Testis (tissue), 3 donors: ENCODE results near the gene RPUSD3. TPM values are rescaled to one million over a fixed set of nuclear protein-coding genes. Genes with fewer than 3 reads are reported as not detected.

Experiments used
- DNase-seq: peaks from one replicate; pipeline ENCODE4 v3.0.0-alpha.2; 2019
- H3K27ac ChIP-seq, 2 donors: fragments of 200-600 bp; sonication (generic); one replicate each; pipeline ENCODE4 v1.5.1; 2019
- H3K27me3 ChIP-seq: fragments of 200-600 bp; sonication (generic); one replicate; pipeline ENCODE4 v1.5.1; 2019
- H3K36me3 ChIP-seq: fragments of 200-600 bp; sonication (generic); one replicate; pipeline ENCODE4 v1.5.1; 2017; ENCODE audit warnings: low read depth; ENCODE audit errors: missing control alignments
- H3K4me1 ChIP-seq: fragments of 200-600 bp; sonication (generic); one replicate; pipeline ENCODE4 v1.5.1; 2019
- H3K4me3 ChIP-seq, 2 donors: fragments of 200-600 bp; sonication (generic); one replicate each; pipeline ENCODE4 v1.5.1; 2017 to 2019
- H3K9me3 ChIP-seq: fragments of 200-600 bp; sonication (generic); one replicate; pipeline ENCODE4 v1.5.1; 2017
- CTCF ChIP-seq, 3 experiments: fragments of 450-650 bp in 2 of 3; fragments of 200-600 bp in 1 of 3; sonication (generic) in 1 of 3; IDR thresholded peaks; one replicate each; pipeline ENCODE4 v1.5.1; 2016 to 2019; ENCODE audit warnings: antibody characterized with exemption in 3 of 3, mild to moderate bottlenecking in 2 of 3, moderate library complexity in 1 of 3
- POLR2A ChIP-seq: fragments of 450-650 bp; IDR thresholded peaks from one replicate; pipeline ENCODE4 v1.6.1; 2017; ENCODE audit warnings: antibody characterized with exemption, mild to moderate bottlenecking, moderate library complexity
- WGBS, 2 donors: methylation state at CpG; one replicate each; pipeline ENCODE4 v1.1.5; 2018; 5-methylcytosine and 5-hydroxymethylcytosine counted together
- intact Hi-C: fragments of 100-400 bp; cut with DNase I; formaldehyde crosslinking; loops from one replicate; pipeline ENCODE4 v1.15.1; 2023; ENCODE audit warnings: low total_unique reads
- polyA plus RNA-seq: library from polyadenylated mRNA; stranded (reverse); fragments of 350-450 nt; fragmentation: Illumina TruSeq; extraction: RNeasy Lipid Tissue Mini Kit (QIAGEN cat#74804); gene quantifications from one replicate; pipeline ENCODE4 v1.2.3, GENCODE V29; 2014; ENCODE audit warnings: low read depth, low replicate concordance; ENCODE audit not compliant: insufficient read depth
- total RNA-seq, 2 donors: library from RNA; depleted of rRNA; stranded (reverse); fragments of >200 nt; gene quantifications; one replicate each; pipeline ENCODE4 v1.2.3, GENCODE V29; 2016

The RPUSD3 gene
- total and polyA plus RNA-seq, 3 donors from 2014 or later = 53.3 to 124 (median 63.4) TPM

- H3K27ac ChIP-seq = peak overlapping the region; percentile 84 to 91
- TF ChIP-seq CTCF (IDR thresholded peaks at IDR 0.05) = no peak
- no peak for TF ChIP-seq POLR2A
- H3K27me3 ChIP-seq = no peaks in the 10 kb centered on the region
- peaks cover 12% of the 10 kb centered on the region for H3K4me1 ChIP-seq
- WGBS, 2 donors = 30% methylated on average over 10 of the region's 10 CpGs
- H3K4me3 ChIP-seq = peak overlapping the region in 1 of 2 donors; percentile 79
- no peak for DNase-seq
- intact Hi-C loops = no loop called here
- H3K36me3 ChIP-seq = no peaks in the 10 kb centered on the region
- no peaks in the 10 kb centered on the region for H3K9me3 ChIP-seq
Observed at GRCh38 chr3:9810846-9811245, 33.0 kb downstream of the RPUSD3 start.

- Histone ChIP-seq H3K4me1 (peaks cover 12% of the 10 kb centered on the region), H3K36me3 (no peaks in the 10 kb centered on the region), H3K27me3 (no peaks in the 10 kb centered on the region), H3K4me3 (peak overlapping the region; percentile 79 to 81), H3K27ac (peak overlapping the region; percentile 84 to 91), H3K9me3 (no peaks in the 10 kb centered on the region)
- peak; percentile 30 for DNase-seq
- TF ChIP-seq CTCF (IDR thresholded peaks at IDR 0.05) = no peak
- no peak for TF ChIP-seq POLR2A
- intact Hi-C loops = no loop called here
- WGBS, 2 donors = 0 to 1% methylated on average over 13 to 18 of the region's 18 CpGs
Observed at GRCh38 chr3:9810433-9810770, 33.4 kb downstream of the RPUSD3 start.

GRCh38 chr3:9809615-9810432 is 34.0 kb downstream of the RPUSD3 start, which contains the start of gene TTLL3:
TTLL3 (plus strand) TSS chr3:9810262; CDS start chr3:9810662, 400 bp downstream.
- intact Hi-C loops = loop anchor here (10.0 kb wide), 1 partner anchor 155 kb away; no protein-coding TSS in a partner anchor

GRCh38 chr3:9809239-9809614 is 34.6 kb downstream of the RPUSD3 start:
- Histone ChIP-seq H3K27ac (peak overlapping the region; percentile 84 to 91), H3K4me3 (peak overlapping the region; percentile 79 to 81), H3K27me3 (no peaks in the 10 kb centered on the region), H3K9me3 (no peaks in the 10 kb centered on the region), H3K4me1 (peaks cover 12% of the 10 kb centered on the region), H3K36me3 (no peaks in the 10 kb centered on the region)
- no peak for DNase-seq
- intact Hi-C loops = loop anchor here (10.0 kb wide), 1 partner anchor 154 kb away; no protein-coding TSS in a partner anchor
- TF ChIP-seq POLR2A = no peak
- no peak for TF ChIP-seq CTCF (IDR thresholded peaks at IDR 0.05)
- WGBS, 2 donors = 63 to 76% methylated on average over 4 of the region's 4 CpGs

More at GRCh38 chr3:9809615-9810432, 34.0 kb downstream of the RPUSD3 start, which contains the start of gene TTLL3:
- WGBS, 2 donors = 0 to 1% methylated on average over 2 to 71 of the region's 76 CpGs
- peak within 1 kb of the TSS; percentile 84 to 91 for H3K27ac ChIP-seq
- H3K27me3 ChIP-seq = no peaks in the 10 kb centered on the region
- H3K36me3 ChIP-seq = no peaks in the 10 kb centered on the region
- H3K4me3 ChIP-seq = peak within 1 kb of the TSS; percentile 79 to 81
- no peak for TF ChIP-seq POLR2A
- TF ChIP-seq CTCF (IDR thresholded peaks at IDR 0.05) = no peak
- H3K4me1 ChIP-seq = peaks cover 12% of the 10 kb centered on the region
- H3K9me3 ChIP-seq = no peaks in the 10 kb centered on the region
- peak; percentile 83 for DNase-seq
